ENCODE results near the gene ZSCAN21. TPM values are rescaled to one million over a fixed set of nuclear protein-coding genes. Genes with fewer than 3 reads are reported as not detected.

Gene ZSCAN21
- total RNA-seq, 1 donor from 2014 or later, result 7.7 TPM

- no peak for DNase-seq (ENCODE audit: low read depth in 2 of 2)
Observed at GRCh38 chr7:100098913-100099312, 49.3 kb downstream of the ZSCAN21 start.

DNA sequence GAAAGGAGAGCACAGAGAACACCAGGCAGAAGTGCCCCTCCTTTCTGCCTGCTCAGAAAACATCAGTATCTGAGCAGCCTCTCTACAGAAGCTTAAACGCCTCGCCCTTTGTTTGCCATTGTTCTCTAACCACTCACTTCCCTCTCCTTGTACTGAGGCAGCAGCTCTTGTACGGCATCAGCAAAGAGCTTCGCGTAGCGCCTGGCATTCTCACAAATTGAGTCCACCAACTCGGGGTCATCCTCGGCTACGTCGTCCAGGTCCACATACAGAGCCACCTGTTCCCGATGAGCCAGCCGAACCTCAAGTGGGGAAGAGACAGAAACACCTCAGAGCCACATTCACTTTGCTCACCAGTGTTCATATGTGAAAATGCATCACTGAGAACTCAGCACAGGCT, 49.9 kb downstream of the ZSCAN21 start:
- peak in 1 of 2 donors; percentile 46 for DNase-seq (ENCODE audit: low read depth in 2 of 2)

DNA sequence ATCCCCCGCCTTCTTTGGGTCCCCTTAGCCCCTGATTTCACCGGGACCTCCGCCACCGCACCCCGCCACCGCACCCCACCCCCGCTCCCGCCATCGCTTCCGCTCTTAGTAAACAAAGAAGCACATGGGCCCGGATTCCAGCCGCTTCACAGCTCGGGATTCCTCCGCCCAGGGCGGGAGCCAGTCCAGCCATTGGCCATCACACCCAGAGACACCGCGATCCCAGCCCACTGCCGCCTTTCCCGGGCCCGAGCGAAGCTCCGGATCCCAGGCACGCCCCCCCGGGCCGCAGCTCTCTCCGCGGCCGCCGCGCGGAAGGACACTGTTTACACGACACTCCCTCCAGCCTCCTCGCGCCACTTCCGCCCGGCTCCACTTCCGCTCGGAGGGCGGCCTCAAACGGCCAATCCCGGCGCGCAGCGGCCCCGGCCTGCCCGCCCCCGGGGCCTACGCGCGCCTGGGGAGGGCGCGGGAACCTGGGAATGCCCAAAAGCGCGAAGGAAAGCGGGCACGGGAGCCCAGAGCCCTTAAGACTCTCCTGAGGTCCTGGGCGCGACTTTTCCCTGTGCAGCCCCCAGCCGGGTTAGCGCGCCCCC, 50.9 kb downstream of the ZSCAN21 start:
- DNase-seq (ENCODE audit: low read depth in 2 of 2), result peak; percentile 99

GRCh38 chr7:100101016-100101862, 51.7 kb downstream of the ZSCAN21 start, which contains the start of the genes AP4M1 and MCM7:
Gene AP4M1 (plus strand): TSS chr7:100101643. CDS start chr7:100101715, 72 bp downstream.
Gene MCM7 (minus strand): TSS chr7:100101397. CDS start chr7:100101294, 103 bp downstream.
- peak; percentile 99 for DNase-seq (ENCODE audit: low read depth in 2 of 2)

DNA sequence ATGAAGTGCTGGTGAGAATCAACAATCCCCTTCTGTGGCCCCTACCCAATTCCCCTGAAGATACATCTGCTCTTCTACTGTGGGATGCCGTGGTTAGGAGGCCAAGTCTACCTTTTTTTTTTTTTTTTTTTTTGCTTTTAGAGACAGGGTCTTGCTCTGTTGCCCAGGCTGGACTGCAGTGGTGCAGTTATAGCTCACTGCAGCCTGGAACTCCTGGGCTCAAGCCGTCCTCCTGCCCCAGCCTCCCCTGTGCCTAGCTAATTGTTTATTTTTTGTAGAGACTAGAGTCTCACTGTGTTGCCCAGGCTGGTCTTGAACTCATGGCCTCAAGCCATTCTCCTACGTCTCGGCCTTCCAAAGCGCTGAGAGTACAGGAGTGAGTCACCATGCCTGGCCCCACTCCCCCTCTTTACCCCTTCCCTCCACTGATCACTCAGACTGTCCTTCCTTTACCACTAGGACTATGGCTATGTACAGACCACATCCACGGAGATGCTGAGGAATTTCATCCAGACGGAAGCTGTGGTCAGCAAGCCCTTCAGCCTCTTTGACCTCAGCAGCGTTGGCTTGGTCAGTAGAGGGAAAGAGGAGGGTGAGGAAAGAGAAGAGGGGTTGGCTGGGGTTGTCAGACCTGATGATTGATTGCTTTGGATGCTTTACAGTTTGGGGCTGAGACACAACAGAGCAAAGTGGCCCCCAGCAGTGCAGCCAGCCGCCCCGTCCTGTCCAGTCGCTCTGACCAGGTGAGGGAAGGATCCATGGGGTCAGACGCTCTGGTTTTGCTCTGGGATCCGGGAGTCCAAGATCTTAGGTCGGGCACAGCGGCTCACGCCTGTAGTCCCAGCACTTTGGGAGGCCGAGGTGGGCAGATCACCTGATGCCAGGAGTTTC, 53.6 kb downstream of the ZSCAN21 start:
- DNase-seq (ENCODE audit: low read depth in 2 of 2), result peak in 1 of 2 donors; percentile 96

- DNase-seq (ENCODE audit: low read depth in 2 of 2), result no peak
Observed at GRCh38 chr7:100105534-100105933, 56.0 kb downstream of the ZSCAN21 start.

DNA sequence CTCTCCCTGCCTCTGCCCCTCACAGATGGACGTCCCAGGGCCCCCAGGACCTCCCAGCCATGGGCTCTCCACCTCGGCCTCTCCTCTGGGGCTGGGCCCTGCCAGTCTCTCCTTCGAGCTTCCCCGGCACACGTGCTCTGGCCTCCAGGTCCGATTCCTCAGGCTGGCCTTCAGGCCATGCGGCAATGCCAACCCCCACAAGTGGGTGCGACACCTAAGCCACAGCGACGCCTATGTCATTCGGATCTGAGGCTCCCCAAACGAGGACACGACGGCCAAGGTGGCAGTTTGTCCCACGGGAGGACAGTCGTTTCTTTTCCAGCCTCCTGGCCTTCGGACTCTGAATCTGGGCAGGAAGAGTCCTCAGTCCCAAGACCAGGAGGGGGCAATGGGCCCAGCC, 57.1 kb downstream of the ZSCAN21 start:
- no peak for DNase-seq (ENCODE audit: low read depth in 2 of 2)

- no peak for DNase-seq (ENCODE audit: low read depth in 2 of 2)
Observed at GRCh38 chr7:100107125-100107737, 57.7 kb downstream of the ZSCAN21 start.

- no peak for DNase-seq (ENCODE audit: low read depth in 2 of 2)
Observed at GRCh38 chr7:100107890-100108289, 58.3 kb downstream of the ZSCAN21 start.

DNA sequence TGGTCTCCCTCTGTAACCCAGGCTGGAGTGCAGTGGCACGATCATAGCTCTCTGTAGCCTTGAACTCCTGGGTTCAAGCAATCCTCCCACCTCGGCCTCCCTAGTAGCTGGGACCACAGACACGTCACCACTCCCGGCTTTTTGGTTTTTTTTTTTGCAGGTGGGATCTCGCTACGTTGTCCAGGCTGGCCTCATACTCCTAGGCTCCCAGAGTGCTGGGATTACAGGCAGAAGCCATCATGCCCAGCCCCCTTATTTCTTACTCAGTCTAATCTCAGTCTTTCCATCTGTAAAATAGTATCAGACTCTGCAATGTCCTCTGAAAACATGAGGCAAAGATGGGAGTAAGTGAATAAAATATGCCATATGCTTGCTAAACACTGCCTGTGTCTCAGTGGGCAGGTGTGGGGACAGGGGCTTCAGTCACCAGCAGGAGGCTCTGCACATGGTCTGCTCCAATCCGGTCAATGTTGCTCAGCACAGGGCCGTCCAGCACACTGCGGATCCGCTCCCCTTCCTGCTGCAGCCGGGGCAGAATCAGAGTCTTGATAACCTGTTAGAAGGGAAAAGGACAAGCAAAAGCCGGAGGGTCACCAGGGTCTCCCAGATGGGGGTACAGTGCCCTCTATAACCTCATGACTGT, 60.1 kb downstream of the ZSCAN21 start:
- no peak for DNase-seq (ENCODE audit: low read depth in 2 of 2)

DNA sequence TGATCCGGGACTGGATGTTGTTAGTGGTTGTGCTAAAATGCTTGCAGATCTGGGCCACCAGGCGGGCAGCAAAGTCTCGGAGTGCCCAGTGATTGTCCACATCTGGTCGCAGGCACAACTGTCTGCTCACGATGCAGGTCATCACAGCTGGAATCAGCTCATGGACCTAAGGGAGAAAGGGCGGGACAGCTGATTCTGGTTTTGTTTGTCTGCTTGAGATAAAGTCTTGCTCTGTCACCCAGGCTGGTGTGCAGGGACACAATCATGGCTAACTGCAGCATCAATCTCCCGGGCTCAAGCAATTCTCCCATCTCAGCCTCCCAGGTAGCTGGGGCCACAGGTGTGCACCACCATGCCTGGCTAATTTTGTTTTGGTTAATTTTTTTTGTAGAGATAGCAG, 61.6 kb downstream of the ZSCAN21 start:
- DNase-seq (ENCODE audit: low read depth in 2 of 2), result no peak

- no peak for DNase-seq (ENCODE audit: low read depth in 2 of 2)
Observed at GRCh38 chr7:100111914-100112313, 62.3 kb downstream of the ZSCAN21 start.

Other genes starting within 250 kb of the ZSCAN21 start
- gene CYP3A43, start 221.8 kb upstream of the ZSCAN21 start, total RNA-seq, result not detected in 2 replicates
- gene OR2AE1, start 172.7 kb upstream of the ZSCAN21 start, total RNA-seq, result 0.22 TPM in 1 of 2 replicates, not detected in the other
- gene TRIM4, start 130.2 kb upstream of the ZSCAN21 start, total RNA-seq, result 14.4 and 17.5 TPM in 2 replicates
- 0.65 and 1.2 TPM in 2 replicates for gene GJC3, start 120.2 kb upstream of the ZSCAN21 start, total RNA-seq
- gene AZGP1, start 73.7 kb upstream of the ZSCAN21 start, total RNA-seq, result not detected in 2 replicates
- gene ZKSCAN1, start 34.2 kb upstream of the ZSCAN21 start, total RNA-seq, result 20.7 and 30.0 TPM in 2 replicates
- gene ZNF3, start 31.9 kb downstream of the ZSCAN21 start, total RNA-seq, result 18.1 and 26.0 TPM in 2 replicates
- 57.1 and 73.9 TPM in 2 replicates for gene COPS6, start 39.2 kb downstream of the ZSCAN21 start, total RNA-seq
- 25.8 and 61.0 TPM in 2 replicates for gene MCM7, start 51.6 kb downstream of the ZSCAN21 start, total RNA-seq
- 12.5 and 13.1 TPM in 2 replicates for gene AP4M1, start 51.9 kb downstream of the ZSCAN21 start, total RNA-seq
- gene TAF6, start 69.6 kb downstream of the ZSCAN21 start, total RNA-seq, result 17.0 and 20.8 TPM in 2 replicates
- gene CNPY4, start 69.9 kb downstream of the ZSCAN21 start, total RNA-seq, result 23.1 and 26.2 TPM in 2 replicates
- gene MBLAC1, start 77.2 kb downstream of the ZSCAN21 start, total RNA-seq, result 2.0 and 2.4 TPM in 2 replicates
- 96.6 and 125 TPM in 2 replicates for gene LAMTOR4, start 99.1 kb downstream of the ZSCAN21 start, total RNA-seq
- 3.9 and 6.0 TPM in 2 replicates for gene TRAPPC14, start 108.9 kb downstream of the ZSCAN21 start, total RNA-seq
- under 0.01 and 0.22 TPM in 2 replicates for gene GAL3ST4, start 118.8 kb downstream of the ZSCAN21 start, total RNA-seq
- gene GPC2, start 127.6 kb downstream of the ZSCAN21 start, total RNA-seq, result 1.3 and 2.2 TPM in 2 replicates
- 0.20 and 0.22 TPM in 2 replicates for gene STAG3, start 128.1 kb downstream of the ZSCAN21 start, total RNA-seq
- not detected in 2 replicates for gene PVRIG, start 170.2 kb downstream of the ZSCAN21 start, total RNA-seq

Measured in lung microvascular endothelial cell (primary cell).